Suprapubic skin (tissue), 4 donors: ENCODE data around the gene NLRX1. TPM values are rescaled to one million over a fixed set of nuclear protein-coding genes. Genes with fewer than 3 reads are reported as not detected.

Source experiments
- DNase-seq, 2 donors: peaks; one replicate each; pipeline ENCODE4 v3.0.0-alpha.2; 2019; ENCODE audit warnings: low spot score in 2 of 2
- H3K27ac ChIP-seq: fragments of 200-600 bp; sonication (generic); one replicate; pipeline ENCODE4 v1.5.1; 2019
- H3K27me3 ChIP-seq: fragments of 200-600 bp; sonication (generic); one replicate; pipeline ENCODE4 v1.5.1; 2019
- H3K36me3 ChIP-seq: fragments of 200-600 bp; sonication (generic); one replicate; pipeline ENCODE4 v1.5.1; 2019
- H3K4me1 ChIP-seq: fragments of 200-600 bp; sonication (generic); one replicate; pipeline ENCODE4 v1.5.1; 2019
- H3K4me3 ChIP-seq: fragments of 200-600 bp; sonication (generic); one replicate; pipeline ENCODE4 v1.5.1; 2019; ENCODE audit warnings: mild to moderate bottlenecking
- H3K9me3 ChIP-seq: fragments of 200-600 bp; sonication (generic); one replicate; pipeline ENCODE4 v1.5.1; 2019
- CTCF ChIP-seq, 2 donors: fragments of 200-600 bp in 1 of 2; fragments of 450-650 bp in 1 of 2; sonication (generic) in 1 of 2; IDR thresholded peaks; one replicate each; pipeline ENCODE4 v1.5.1; 2016 to 2019; ENCODE audit warnings: antibody characterized with exemption in 2 of 2, mild to moderate bottlenecking in 1 of 2, moderate library complexity in 1 of 2
- EP300 ChIP-seq: sonication (generic); formaldehyde crosslinking; IDR thresholded peaks from one replicate; pipeline ENCODE4 v1.6.1; 2017; ENCODE audit warnings: antibody characterized with exemption
- POLR2A ChIP-seq, 2 donors: fragments of 450-650 bp; IDR thresholded peaks; one replicate each; pipeline ENCODE4 v1.6.1; 2017; ENCODE audit warnings: antibody characterized with exemption in 2 of 2, mild to moderate bottlenecking in 2 of 2, moderate library complexity in 2 of 2
- POLR2AphosphoS5 ChIP-seq, 3 donors: sonication (generic); formaldehyde crosslinking; IDR thresholded peaks; one replicate each; pipeline ENCODE4 v1.6.1; 2017; ENCODE audit warnings: antibody characterized with exemption in 3 of 3
- WGBS: methylation state at CpG from one replicate; pipeline ENCODE4 v1.1.5; 2018; 5-methylcytosine and 5-hydroxymethylcytosine counted together
- total RNA-seq, 4 donors: library from RNA; depleted of rRNA; stranded (reverse); fragments of >200 nt; gene quantifications; one replicate each; pipeline ENCODE4 v1.1.0, GENCODE V29; 2016

Gene NLRX1
- total RNA-seq, 4 donors from 2014 or later: 20.7 to 31.5 (median 30.4) TPM

GRCh38 chr11:119144825-119145486 is 23.6 kb upstream of the NLRX1 start:
- TF ChIP-seq CTCF (IDR thresholded peaks at IDR 0.05) (peak in 1 of 2 donors; percentile 71), POLR2A (IDR thresholded peaks at IDR 0.05) (no peak), EP300 (no peak), POLR2AphosphoS5 (IDR thresholded peaks at IDR 0.05) (no peak)
- H3K9me3 ChIP-seq: no peaks in the 10 kb centered on the region
- WGBS: 17% methylated on average over 7 of the region's 7 CpGs
- no peak for DNase-seq
- no peaks in the 10 kb centered on the region for H3K36me3 ChIP-seq
- no peak overlapping the region for H3K4me3 ChIP-seq
- H3K27me3 ChIP-seq: peaks cover 35% of the 10 kb centered on the region
- H3K4me1 ChIP-seq: peaks cover 23% of the 10 kb centered on the region
- no peak overlapping the region for H3K27ac ChIP-seq

- H3K27me3 ChIP-seq: peaks cover 37% of the 10 kb centered on the region
- no peak for DNase-seq
- H3K27ac ChIP-seq: no peak overlapping the region
- no peaks in the 10 kb centered on the region for H3K9me3 ChIP-seq
- 50% methylated on average over 3 of the region's 3 CpGs for WGBS
- TF ChIP-seq POLR2AphosphoS5 (IDR thresholded peaks at IDR 0.05) (no peak), CTCF (IDR thresholded peaks at IDR 0.05) (no peak), EP300 (no peak), POLR2A (IDR thresholded peaks at IDR 0.05) (no peak)
- H3K4me1 ChIP-seq: peaks cover 23% of the 10 kb centered on the region
- H3K4me3 ChIP-seq: no peak overlapping the region
- no peaks in the 10 kb centered on the region for H3K36me3 ChIP-seq
Observed at GRCh38 chr11:119145551-119145950, 23.0 kb upstream of the NLRX1 start.

DNA sequence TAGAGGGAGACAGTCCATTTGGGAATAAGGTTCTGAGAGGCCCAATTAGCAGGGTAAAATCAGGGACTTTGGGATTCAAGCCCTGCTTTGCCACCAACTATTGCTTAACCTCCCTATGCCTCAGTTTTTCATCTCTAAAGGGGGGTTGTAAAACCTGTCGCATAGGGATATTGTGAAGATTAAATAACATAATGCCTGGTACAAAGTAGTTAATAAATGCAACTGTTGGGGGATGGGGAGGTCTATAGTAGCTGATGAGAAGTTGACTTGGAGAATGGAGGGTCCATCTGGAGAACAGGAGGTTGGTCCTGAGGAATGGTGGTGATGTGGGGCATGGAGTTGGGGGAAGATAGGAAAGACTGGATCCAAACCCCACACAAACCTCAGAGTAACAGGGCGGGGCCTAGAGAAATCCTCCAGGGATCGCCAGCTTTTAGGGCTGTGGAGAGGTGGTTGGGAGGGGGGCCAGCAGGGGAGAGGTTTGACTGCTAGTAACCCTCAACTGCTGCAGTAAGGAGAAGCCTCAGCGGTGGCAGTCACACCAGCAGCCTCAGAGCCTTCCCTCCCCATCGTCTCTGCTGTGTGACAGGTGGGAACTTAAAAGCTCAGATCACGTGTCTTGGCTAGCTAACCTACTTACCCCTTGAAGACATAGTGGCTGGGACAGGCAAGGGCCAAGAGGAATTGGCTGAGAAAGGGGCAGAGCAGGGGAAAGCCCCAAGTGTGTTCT is 20.8 kb upstream of the NLRX1 start:
- DNase-seq: no peak
- Histone ChIP-seq H3K9me3 (no peaks in the 10 kb centered on the region), H3K4me1 (peaks cover 23% of the 10 kb centered on the region), H3K27ac (no peak overlapping the region), H3K4me3 (no peak overlapping the region), H3K36me3 (no peaks in the 10 kb centered on the region), H3K27me3 (peaks cover 37% of the 10 kb centered on the region)
- 59% methylated on average over 6 of the region's 6 CpGs for WGBS
- TF ChIP-seq POLR2AphosphoS5 (IDR thresholded peaks at IDR 0.05): no peak
- TF ChIP-seq EP300: no peak

DNA sequence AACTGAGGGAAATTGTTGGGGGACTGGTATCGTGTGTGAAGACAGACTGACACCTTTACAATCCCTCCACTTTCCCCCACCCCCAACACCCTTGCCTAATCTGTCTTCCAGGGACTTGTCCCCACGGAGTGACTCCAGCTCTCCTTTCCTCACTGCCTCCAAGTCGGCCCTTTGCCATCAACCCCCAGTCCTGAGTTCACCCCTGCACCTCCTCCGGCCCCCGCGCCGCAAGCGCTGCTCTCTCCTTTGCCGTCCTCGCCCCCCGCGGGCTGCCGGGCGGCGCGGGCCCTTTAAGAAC is 19.9 kb upstream of the NLRX1 start:
- no peak for DNase-seq
- 3% methylated on average over 16 of the region's 16 CpGs for WGBS
- Histone ChIP-seq H3K4me1 (peaks cover 23% of the 10 kb centered on the region), H3K4me3 (peak overlapping the region; percentile 70), H3K27ac (no peak overlapping the region), H3K9me3 (no peaks in the 10 kb centered on the region), H3K36me3 (no peaks in the 10 kb centered on the region), H3K27me3 (peaks cover 37% of the 10 kb centered on the region)
- no peak for TF ChIP-seq POLR2AphosphoS5 (IDR thresholded peaks at IDR 0.05)
- TF ChIP-seq POLR2A (IDR thresholded peaks at IDR 0.05): no peak
- no peak for TF ChIP-seq EP300
- TF ChIP-seq CTCF (IDR thresholded peaks at IDR 0.05): no peak

- 1% methylated on average over 33 of the region's 73 CpGs for WGBS
- Histone ChIP-seq H3K9me3 (no peaks in the 10 kb centered on the region), H3K4me3 (peak within 1 kb of the TSS; percentile 70), H3K27ac (no peak within 1 kb of the TSS), H3K27me3 (peaks cover 37% of the 10 kb centered on the region), H3K4me1 (peaks cover 23% of the 10 kb centered on the region), H3K36me3 (no peaks in the 10 kb centered on the region)
- DNase-seq: no peak
- TF ChIP-seq EP300 (no peak), POLR2A (IDR thresholded peaks at IDR 0.05) (no peak), CTCF (IDR thresholded peaks at IDR 0.05) (no peak), POLR2AphosphoS5 (IDR thresholded peaks at IDR 0.05) (no peak)
Observed at GRCh38 chr11:119149018-119149785, 19.3 kb upstream of the NLRX1 start, which contains the start of gene ABCG4. ABCG4 (plus strand) TSS chr11:119149052; CDS start chr11:119149966, 914 bp downstream.
